IPS DF 4.7 (cell line): ENCODE measurements around the gene CUL3.
"Not testable (repeated sequence)": the region's sequence is repeated elsewhere in the genome, so short reads cannot be mapped to it uniquely, and the experiment has no call there.

Experiments
- DNase-seq: peaks from one replicate; pipeline ENCODE4 v3.0.0-alpha.2; 2013; ENCODE audit warnings: low spot score; ENCODE audit errors: extremely low read depth

The CUL3 gene

GRCh38 chr2:224585211-224586088, at the start of gene CUL3:
TSS of gene CUL3 (minus strand) at chr2:224585363. CDS start at chr2:224585009, 354 bp downstream.
- DNase-seq: peak; percentile 87

GRCh38 chr2:224630659-224631550, 45.7 kb upstream of the CUL3 start:
- no peak for DNase-seq

GRCh38 chr2:224628416-224628815, 43.3 kb upstream of the CUL3 start:
- no peak for DNase-seq

- no peak for DNase-seq
These were observed 41.6 kb upstream of the CUL3 start for GRCh38 chr2:224626735-224627134.

- DNase-seq: no peak
These were observed 28.6 kb upstream of the CUL3 start for GRCh38 chr2:224613543-224614286.

- no peak for DNase-seq
These were observed 27.4 kb upstream of the CUL3 start for GRCh38 chr2:224612578-224612977.

- DNase-seq: no peak
These were observed 26.8 kb upstream of the CUL3 start for GRCh38 chr2:224611938-224612337.

GRCh38 chr2:224608104-224608503, 22.9 kb upstream of the CUL3 start:
- no peak for DNase-seq

- not testable (repeated sequence) for DNase-seq
These were observed 18.8 kb upstream of the CUL3 start for GRCh38 chr2:224603746-224604500.

- DNase-seq: not testable (repeated sequence)
These were observed 17.7 kb upstream of the CUL3 start for GRCh38 chr2:224602778-224603375.

- DNase-seq: no peak
These were observed 16.8 kb upstream of the CUL3 start for GRCh38 chr2:224601923-224602322.

- DNase-seq: no peak
These were observed 13.5 kb upstream of the CUL3 start for GRCh38 chr2:224598678-224599077.

- DNase-seq: no peak
These were observed 11.1 kb upstream of the CUL3 start for GRCh38 chr2:224596289-224596688.

- no peak for DNase-seq
These were observed 10.4 kb upstream of the CUL3 start for GRCh38 chr2:224595518-224595917.

- no peak for DNase-seq
These were observed 9.7 kb upstream of the CUL3 start for GRCh38 chr2:224594840-224595239.

- DNase-seq: no peak
These were observed 6.1 kb upstream of the CUL3 start for GRCh38 chr2:224591220-224591619.

GRCh38 chr2:224586127-224586695, 1.0 kb upstream of the CUL3 start:
- no peak for DNase-seq

GRCh38 chr2:224584785-224585210, 365 bp downstream of the CUL3 start:
- DNase-seq: no peak

- DNase-seq: no peak
These were observed 915 bp downstream of the CUL3 start for GRCh38 chr2:224584111-224584784.
